Smooth muscle cell (in vitro differentiated cells): Measurements from ENCODE around the gene SULT1C2. TPM values are rescaled to one million over a fixed set of nuclear protein-coding genes. Genes with fewer than 3 reads are reported as not detected.

Experiments
- DNase-seq: peaks from one replicate; lab custom pipeline; 2025; ENCODE audit not compliant: unreplicated experiment; lab: John Stamatoyannopoulos, UW
- H2AFZ ChIP-seq: fragments of 200-600 bp; sonication (generic); 2 replicates; pipeline ENCODE4 v1.6.0; 2016; ENCODE audit warnings: antibody characterized with exemption, low read depth, mild to moderate bottlenecking
- H3F3A ChIP-seq: fragments of 200-600 bp; sonication (generic); 2 replicates; pipeline ENCODE4 v1.6.0; 2017; ENCODE audit warnings: antibody characterized with exemption, low read depth
- H3K27ac ChIP-seq: fragments of 200-600 bp; sonication (generic); 2 replicates; pipeline ENCODE4 v1.5.1; 2016; ENCODE audit warnings: low read depth, mild to moderate bottlenecking
- H3K27me3 ChIP-seq: fragments of 200-600 bp; sonication (generic); 2 replicates; pipeline ENCODE4 v1.6.1; 2016; ENCODE audit warnings: low read depth, mild to moderate bottlenecking
- H3K36me3 ChIP-seq: fragments of 200-600 bp; sonication (generic); 2 replicates; pipeline ENCODE4 v1.5.1; 2016; ENCODE audit warnings: low read depth
- H3K4me1 ChIP-seq: fragments of 200-600 bp; sonication (generic); 2 replicates; pipeline ENCODE4 v1.5.1; 2016; ENCODE audit warnings: low read depth
- H3K4me2 ChIP-seq: fragments of 200-600 bp; sonication (generic); 2 replicates; pipeline ENCODE4 v1.6.0; 2016; ENCODE audit warnings: mild to moderate bottlenecking
- H3K4me3 ChIP-seq: fragments of 200-600 bp; sonication (generic); 2 replicates; pipeline ENCODE4 v1.5.1; 2016; ENCODE audit warnings: mild to moderate bottlenecking
- H3K79me2 ChIP-seq: fragments of 200-600 bp; sonication (generic); 2 replicates; pipeline ENCODE4 v1.6.0; 2016; ENCODE audit warnings: low read depth, mild to moderate bottlenecking
- H3K9ac ChIP-seq: fragments of 200-600 bp; sonication (generic); 2 replicates; pipeline ENCODE4 v1.6.0; 2016; ENCODE audit warnings: low read depth
- H3K9me3 ChIP-seq: fragments of 200-600 bp; sonication (generic); replicated peaks from 2 replicates; pipeline ENCODE4 v1.5.1; 2016; ENCODE audit warnings: low read depth
- H4K20me1 ChIP-seq: fragments of 200-600 bp; sonication (generic); 2 replicates; pipeline ENCODE4 v1.6.0; 2016; ENCODE audit warnings: low read depth
- CTCF ChIP-seq: fragments of 200-600 bp; sonication (generic); IDR thresholded peaks from 2 replicates; pipeline ENCODE4 v1.5.1; 2017; ENCODE audit warnings: borderline replicate concordance, mild to moderate bottlenecking, antibody characterized with exemption; ENCODE audit not compliant: insufficient read depth, poor library complexity, severe bottlenecking
- WGBS: methylation state at CpG from one replicate; pipeline ENCODE4 v1.1.7; 2016; ENCODE audit warnings: low lambda C conversion rate; 5-methylcytosine and 5-hydroxymethylcytosine counted together
- polyA plus RNA-seq: library from polyadenylated mRNA; unstranded; fragments of >200 nt; fragmentation: Nextera tagmentation; extraction: Ambion mirVana; gene quantifications from 2 replicates; pipeline ENCODE4 v1.2.1, GENCODE V29; 2016
- total RNA-seq: library from RNA; depleted of rRNA; stranded (reverse); fragments of >200 nt; gene quantifications from 2 replicates; pipeline ENCODE4 v1.2.3, GENCODE V29; 2014

Gene SULT1C2
- total and polyA plus RNA-seq, 2 experiments from 2014 or later: not detected

GRCh38 chr2:108324531-108325255, 36.0 kb downstream of the SULT1C2 start:
- no peak overlapping the region for H3K9ac ChIP-seq
- 81% methylated on average over 2 of the region's 2 CpGs for WGBS

GRCh38 chr2:108325756-108326155, 37.1 kb downstream of the SULT1C2 start:
- Histone ChIP-seq H2AFZ (no peak overlapping the region), H3K9me3 (no peaks in the 10 kb centered on the region), H3K79me2 (no peaks in the 10 kb centered on the region), H3K27ac (no peak overlapping the region), H3K27me3 (no peaks in the 10 kb centered on the region), H3K4me1 (no peaks in the 10 kb centered on the region), H3K36me3 (no peaks in the 10 kb centered on the region), H4K20me1 (no peaks in the 10 kb centered on the region), H3K4me2 (no peak overlapping the region), H3F3A (no peaks in the 10 kb centered on the region), H3K9ac (no peak overlapping the region), H3K4me3 (no peak overlapping the region)
- WGBS: 88% methylated on average over 2 of the region's 2 CpGs
- DNase-seq: no peak
- TF ChIP-seq CTCF: no peak

More at GRCh38 chr2:108324531-108325255, 36.0 kb downstream of the SULT1C2 start:
- no peak for TF ChIP-seq CTCF
- H3K36me3 ChIP-seq: no peaks in the 10 kb centered on the region
- H3K4me2 ChIP-seq: no peak overlapping the region
- H3K4me1 ChIP-seq: no peaks in the 10 kb centered on the region
- peak overlapping the region; percentile 61 for H3K27ac ChIP-seq
- H2AFZ ChIP-seq: peak overlapping the region; percentile 18
- no peak for DNase-seq
- no peaks in the 10 kb centered on the region for H3K9me3 ChIP-seq
- H4K20me1 ChIP-seq: no peaks in the 10 kb centered on the region
- no peaks in the 10 kb centered on the region for H3K79me2 ChIP-seq
- H3K4me3 ChIP-seq: no peak overlapping the region
- H3K27me3 ChIP-seq: no peaks in the 10 kb centered on the region
- H3F3A ChIP-seq: no peaks in the 10 kb centered on the region

GRCh38 chr2:108329771-108330170, 41.1 kb downstream of the SULT1C2 start:
- no peaks in the 10 kb centered on the region for H3F3A ChIP-seq
- H3K4me2 ChIP-seq: no peak overlapping the region
- H3K27me3 ChIP-seq: no peaks in the 10 kb centered on the region
- H3K79me2 ChIP-seq: no peaks in the 10 kb centered on the region
- TF ChIP-seq CTCF: no peak
- no peak overlapping the region for H3K4me3 ChIP-seq
- H2AFZ ChIP-seq: no peak overlapping the region
- H4K20me1 ChIP-seq: no peaks in the 10 kb centered on the region
- no peaks in the 10 kb centered on the region for H3K36me3 ChIP-seq
- no peak overlapping the region for H3K27ac ChIP-seq
- WGBS: 95% methylated on average over 2 of the region's 2 CpGs
- no peak overlapping the region for H3K9ac ChIP-seq
- DNase-seq: no peak
- H3K9me3 ChIP-seq: no peaks in the 10 kb centered on the region
- H3K4me1 ChIP-seq: no peaks in the 10 kb centered on the region

GRCh38 chr2:108330979-108331378, 42.3 kb downstream of the SULT1C2 start:
- H4K20me1 ChIP-seq: no peaks in the 10 kb centered on the region
- no peak for TF ChIP-seq CTCF
- no peak for DNase-seq
- H3K4me3 ChIP-seq: no peak overlapping the region
- no peaks in the 10 kb centered on the region for H3K27me3 ChIP-seq
- H3K4me2 ChIP-seq: no peak overlapping the region
- H3K79me2 ChIP-seq: no peaks in the 10 kb centered on the region
- no peak overlapping the region for H3K27ac ChIP-seq
- H3K4me1 ChIP-seq: no peaks in the 10 kb centered on the region
- no peak overlapping the region for H2AFZ ChIP-seq
- H3K36me3 ChIP-seq: no peaks in the 10 kb centered on the region
- no peak overlapping the region for H3K9ac ChIP-seq
- no peaks in the 10 kb centered on the region for H3F3A ChIP-seq
- no peaks in the 10 kb centered on the region for H3K9me3 ChIP-seq
- 51% methylated on average over 3 of the region's 3 CpGs for WGBS
